Measurements from ENCODE around the gene TRIM6.
"Not testable (repeated sequence)": the region's sequence is repeated elsewhere in the genome, so short reads cannot be mapped to it uniquely, and the experiment has no call there.

TRIM6 gene, protein sequence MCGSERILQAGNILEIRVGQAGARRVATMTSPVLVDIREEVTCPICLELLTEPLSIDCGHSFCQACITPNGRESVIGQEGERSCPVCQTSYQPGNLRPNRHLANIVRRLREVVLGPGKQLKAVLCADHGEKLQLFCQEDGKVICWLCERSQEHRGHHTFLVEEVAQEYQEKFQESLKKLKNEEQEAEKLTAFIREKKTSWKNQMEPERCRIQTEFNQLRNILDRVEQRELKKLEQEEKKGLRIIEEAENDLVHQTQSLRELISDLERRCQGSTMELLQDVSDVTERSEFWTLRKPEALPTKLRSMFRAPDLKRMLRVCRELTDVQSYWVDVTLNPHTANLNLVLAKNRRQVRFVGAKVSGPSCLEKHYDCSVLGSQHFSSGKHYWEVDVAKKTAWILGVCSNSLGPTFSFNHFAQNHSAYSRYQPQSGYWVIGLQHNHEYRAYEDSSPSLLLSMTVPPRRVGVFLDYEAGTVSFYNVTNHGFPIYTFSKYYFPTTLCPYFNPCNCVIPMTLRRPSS

DNA sequence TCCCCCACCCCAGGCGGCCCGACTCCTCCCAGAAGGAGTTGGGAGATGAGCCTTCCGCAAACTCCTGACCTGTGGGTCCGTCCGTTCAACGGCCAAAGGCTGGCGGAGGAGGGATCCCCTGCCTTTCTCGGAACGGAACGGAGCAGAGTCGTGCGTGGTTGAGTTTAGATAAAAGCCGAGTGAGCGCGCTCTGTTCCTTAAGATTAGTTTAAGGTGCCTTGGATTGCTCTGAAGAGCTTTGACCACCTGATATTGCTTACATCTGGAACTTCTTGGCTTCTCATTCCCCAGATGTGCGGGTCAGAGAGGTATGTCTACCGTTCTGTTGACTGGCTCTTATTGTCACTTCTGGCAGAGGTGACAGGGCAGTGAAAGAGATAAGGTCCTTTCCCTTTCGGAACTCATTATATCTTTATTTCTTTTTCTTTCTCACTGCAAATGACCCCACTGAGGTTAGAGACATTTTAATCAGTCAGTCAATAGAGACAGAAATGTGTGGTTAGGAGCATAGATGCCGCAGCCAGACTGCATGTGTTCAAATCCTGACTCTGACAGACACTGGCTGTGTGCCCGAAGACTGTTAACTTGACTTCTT lies at the start of gene TRIM6:
Gene TRIM6 (plus strand): TSS at position 31 of the 595 bp plus-strand sequence. CDS start 261 bp downstream, at position 292.
- DNase-seq, result no peak

DNA sequence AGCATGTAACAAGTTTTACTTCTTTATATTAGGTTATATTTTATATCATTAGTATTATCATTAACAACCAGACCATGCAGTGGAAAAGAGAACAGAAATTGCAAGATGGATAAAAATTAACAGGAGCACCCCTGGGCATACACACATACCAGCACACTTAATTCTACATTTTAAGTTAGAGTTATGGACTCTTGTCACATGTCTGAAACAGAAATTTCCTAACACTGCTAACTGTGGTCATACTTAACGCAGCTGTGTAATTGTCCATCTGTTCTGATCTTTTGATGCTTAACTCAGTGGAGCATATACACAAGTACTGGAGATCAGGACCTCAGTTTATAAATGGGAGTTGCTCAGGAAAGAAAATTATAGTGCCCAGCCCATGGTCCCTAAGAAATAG lies 48.5 kb upstream of the TRIM6 start:
- no peak for DNase-seq

DNA sequence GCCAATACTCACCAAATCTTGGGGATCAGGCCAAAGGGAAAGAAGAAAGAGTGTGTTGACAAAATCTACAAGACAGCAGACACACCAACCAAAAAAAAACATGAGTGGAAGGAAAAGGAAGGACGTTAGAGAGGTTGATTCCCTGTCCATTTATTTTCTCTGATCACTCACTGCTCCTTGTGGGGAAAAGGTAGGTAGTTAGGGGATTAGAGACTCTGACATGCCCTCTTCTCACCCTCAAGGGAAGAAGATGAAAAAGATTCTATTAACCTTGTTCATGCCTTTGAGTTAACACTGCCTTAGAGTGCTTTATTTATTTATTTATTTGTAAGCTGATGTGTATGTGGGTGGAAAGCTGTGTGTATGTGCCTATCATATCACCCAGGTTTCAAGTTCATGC lies 48.0 kb upstream of the TRIM6 start, which contains the start of gene OR52H1:
Gene OR52H1 (minus strand): TSS at position 101 of the 400 bp plus-strand sequence. CDS start 3,035 bp downstream, outside the sequence.
- no peak for DNase-seq

DNA sequence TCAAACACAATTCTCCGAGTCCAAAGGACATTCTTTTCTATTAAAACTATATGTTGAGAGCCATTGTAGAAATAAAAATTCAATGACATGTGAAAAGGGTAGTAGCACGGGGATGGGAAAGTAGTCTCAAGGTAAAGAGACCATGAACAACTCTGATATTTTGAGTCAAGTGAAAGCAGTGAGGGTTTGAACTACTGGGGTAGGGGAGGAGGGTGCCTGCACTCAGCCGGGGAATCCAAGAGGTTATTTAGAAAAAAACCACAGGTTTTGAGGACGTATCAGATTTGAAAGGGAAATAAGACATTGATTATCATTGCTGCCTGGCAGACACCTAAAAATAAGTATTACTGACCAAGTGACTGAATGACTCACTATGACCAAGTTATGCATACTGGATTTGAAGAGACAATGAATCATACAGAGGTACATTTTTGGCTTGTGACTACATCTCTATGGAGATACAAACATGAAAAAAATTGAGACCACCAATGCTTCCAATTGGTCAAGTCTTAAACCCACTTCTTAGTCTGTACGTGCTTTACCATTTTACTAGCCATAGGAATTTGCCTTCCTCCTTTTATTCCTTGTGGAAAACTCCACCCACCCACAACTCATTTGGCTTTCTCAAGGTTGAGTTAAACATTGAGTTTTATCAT lies 45.9 kb upstream of the TRIM6 start:
- DNase-seq, result no peak

DNA sequence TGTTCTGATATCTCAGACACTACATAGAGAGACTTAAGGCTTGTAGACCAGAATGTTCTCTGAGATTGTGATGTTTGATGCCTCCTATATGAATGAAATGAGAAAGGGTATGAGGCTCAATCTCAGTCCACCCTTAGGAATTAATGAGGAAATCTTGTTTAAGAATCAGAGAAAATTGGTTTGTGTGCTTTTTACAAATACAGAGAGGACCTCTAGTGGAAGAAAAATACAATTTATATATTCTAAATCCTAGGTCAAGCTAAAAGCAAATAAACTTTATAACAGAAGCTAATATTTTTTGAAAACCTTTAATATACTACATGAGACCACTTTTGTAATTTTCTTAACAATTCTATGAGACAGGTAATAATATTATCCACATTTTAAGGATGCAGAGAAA lies 43.1 kb upstream of the TRIM6 start:
- no peak for DNase-seq

DNA sequence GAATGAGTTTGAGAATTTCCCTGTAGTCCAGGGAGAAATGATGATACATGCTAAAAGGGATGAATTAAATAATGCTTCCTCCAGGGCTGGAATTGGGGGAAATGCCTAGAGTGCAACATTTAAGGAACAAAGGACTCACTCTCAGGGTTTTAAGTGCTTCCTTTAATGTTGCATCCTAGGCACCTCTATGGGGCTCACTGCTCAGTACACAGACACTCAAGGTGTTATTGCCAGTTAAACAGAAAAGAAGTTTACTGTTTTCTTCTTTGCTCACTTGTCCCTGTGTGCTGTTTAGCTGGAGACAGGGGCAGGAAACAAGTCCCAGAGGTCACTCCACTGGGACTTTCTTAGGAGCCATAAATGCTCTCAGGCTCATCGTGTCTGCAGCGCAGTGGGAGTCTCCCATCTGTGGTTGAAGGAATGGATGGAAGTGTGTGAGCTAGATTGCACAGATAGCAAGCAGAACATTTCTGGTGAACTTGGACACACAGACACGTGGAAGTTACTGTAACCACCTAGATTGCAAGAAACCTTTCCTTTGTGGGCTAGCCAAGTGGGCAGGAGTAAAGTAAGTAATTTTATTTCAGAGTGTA lies 39.7 kb upstream of the TRIM6 start:
- no peak for DNase-seq

DNA sequence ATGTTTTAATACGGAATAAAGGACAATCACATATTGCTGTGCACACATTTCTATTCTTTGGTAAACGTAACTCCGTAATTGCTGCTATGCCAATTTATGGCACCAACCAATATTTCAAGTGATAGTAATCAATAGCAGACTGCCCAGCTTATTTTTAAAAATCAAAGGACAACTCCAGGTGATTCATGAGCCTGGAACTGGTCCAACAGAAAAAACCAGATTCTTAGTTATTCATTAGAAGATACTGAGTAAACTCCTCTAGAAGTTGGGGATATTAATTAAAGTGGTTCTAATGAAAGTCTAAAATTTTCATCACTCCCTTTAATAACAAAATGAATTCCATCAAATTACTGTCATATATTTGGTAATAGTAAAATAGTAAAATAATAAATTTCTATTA lies 38.7 kb upstream of the TRIM6 start:
- DNase-seq, result no peak

DNA sequence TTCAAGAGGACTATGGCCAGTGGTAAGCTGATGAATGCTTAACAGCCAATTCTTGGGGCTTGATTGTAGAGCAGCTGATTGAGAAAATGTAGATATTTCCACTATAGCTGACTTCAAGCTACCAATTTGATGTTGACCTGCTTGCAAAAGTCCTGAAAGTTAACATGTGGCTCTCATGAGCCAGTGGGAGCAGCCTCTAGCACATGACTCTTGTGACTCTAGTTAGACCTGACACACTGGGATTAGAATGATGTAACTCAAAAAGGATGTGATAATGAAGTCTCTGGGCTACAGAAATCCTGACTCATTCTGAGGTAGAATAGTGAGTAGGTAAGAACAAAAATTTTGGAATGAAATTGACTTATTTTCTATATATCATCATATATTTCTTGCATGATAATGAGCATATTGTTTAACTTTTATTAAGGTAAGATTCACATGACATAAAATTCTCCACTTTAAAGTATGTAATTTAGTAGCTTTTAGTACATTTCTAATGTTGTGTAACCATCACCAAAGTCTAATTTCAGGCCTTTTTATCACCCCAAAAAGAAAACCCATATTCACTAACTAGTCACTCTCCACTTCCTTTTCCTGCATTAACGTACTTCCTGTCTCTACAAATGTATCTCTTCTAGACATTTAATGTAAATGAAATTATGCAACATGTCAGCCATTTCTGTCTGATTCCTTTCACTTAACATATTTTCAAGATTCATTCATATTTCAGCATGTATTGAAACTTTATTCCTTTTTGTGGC lies 32.0 kb upstream of the TRIM6 start:
- DNase-seq, result no peak

DNA sequence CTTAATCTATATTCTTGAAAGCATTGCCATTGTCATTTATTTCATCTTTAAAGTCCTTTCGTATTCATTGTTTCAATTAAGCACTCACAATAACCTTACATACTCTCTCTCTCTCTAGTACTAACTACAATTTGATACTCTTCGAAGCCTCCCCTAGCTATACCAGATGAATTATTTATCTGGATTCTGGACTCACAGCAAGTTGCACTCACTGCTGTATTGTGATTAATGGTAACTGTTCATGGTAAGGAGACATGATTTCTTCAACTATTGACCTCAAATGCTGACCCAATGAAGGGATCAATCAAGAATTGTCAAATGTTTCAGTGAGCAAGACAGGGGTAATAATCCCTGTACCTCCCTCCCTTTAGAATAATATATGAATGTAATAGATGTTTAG lies 21.8 kb upstream of the TRIM6 start:
- no peak for DNase-seq

DNA sequence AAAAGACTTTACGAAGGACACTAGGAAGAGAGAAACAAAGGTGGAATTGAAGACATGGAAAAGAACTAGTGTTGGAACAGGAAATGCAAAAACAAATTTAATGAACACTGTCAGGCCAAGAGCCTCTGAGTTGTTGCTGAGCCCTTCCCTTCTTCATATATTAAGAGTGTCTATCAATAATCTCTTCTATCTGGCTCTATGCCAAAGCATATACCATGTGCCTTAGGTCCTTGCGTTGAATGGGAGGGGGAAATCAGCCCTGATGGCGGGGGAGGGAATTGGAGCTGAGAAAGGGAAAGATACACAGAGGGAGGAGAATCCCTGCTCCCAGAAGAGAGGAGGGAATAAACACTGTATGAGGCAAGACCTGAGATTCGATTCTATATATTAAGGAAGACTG lies 21.3 kb upstream of the TRIM6 start:
- DNase-seq, result no peak

DNA sequence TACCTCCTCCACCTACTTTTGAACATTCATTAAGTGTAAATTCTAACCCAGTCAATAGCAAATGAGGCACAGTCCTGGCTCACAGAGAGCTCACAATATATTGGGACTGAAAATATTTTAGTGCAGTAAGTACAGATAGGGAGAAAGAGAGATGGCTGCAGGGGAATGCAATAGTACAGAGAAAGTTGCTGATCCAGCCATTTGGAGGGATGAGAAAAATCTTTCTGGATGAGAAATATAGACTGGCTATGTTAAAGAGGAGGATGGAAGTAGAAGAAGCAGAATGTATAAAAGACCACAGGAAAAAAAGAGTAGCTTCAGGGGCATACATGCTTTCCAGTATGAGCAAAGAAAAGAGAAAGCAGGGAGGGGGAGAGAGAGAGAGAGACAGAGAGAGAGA lies 19.3 kb upstream of the TRIM6 start:
- DNase-seq, result no peak

DNA sequence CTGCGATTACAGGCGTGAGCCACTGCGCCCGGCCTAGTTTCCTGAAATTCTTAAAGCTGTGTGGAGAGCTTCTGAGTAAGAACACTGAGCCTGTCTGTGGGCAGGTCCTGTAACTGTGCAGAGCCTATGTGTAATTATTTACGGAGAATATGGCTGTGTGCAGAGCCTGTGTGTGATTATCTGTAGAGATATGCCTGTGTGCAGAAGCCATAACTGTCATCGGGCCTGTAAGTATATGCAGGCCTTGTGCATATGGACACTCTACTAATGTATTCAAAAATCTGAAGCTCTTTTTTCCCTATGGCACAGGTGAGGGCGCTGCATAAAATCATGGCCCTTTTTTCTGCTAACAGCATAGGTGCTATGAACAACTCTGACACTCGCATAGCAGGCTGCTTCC lies 15.9 kb upstream of the TRIM6 start, which contains the start of gene OR52B6:
Gene OR52B6 (plus strand): TSS at position 301 of the 400 bp plus-strand sequence. CDS start 0 bp downstream, at position 301.
- DNase-seq, result no peak

DNA sequence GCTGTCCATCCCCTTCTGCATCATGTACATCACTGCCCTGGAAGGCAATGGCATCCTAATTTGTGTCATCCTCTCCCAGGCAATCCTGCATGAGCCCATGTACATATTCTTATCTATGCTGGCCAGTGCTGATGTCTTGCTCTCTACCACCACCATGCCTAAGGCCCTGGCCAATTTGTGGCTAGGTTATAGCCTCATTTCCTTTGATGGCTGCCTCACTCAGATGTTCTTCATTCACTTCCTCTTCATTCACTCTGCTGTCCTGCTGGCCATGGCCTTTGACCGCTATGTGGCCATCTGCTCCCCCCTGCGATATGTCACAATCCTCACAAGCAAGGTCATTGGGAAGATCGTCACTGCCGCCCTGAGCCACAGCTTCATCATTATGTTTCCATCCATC lies 15.4 kb upstream of the TRIM6 start:
- no peak for DNase-seq

DNA sequence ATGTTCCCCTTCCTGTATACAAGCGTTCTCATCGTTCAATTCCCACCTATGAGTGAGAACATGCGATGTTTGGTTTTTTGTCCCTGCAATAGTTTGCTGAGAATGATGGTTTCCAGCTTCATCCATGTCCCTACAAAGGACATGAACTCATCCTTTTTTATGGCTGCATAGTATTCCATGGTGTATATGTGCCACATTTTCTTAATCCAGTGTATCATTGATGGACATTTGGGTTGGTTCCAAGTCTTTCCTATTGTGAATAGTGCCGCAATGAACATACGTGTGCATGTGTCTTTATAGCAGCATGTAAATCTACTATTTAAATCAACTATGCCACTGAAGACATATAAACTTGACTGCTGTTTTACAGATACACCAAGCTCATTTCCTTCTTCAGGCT lies 12.0 kb upstream of the TRIM6 start:
- not testable (repeated sequence) for DNase-seq

DNA sequence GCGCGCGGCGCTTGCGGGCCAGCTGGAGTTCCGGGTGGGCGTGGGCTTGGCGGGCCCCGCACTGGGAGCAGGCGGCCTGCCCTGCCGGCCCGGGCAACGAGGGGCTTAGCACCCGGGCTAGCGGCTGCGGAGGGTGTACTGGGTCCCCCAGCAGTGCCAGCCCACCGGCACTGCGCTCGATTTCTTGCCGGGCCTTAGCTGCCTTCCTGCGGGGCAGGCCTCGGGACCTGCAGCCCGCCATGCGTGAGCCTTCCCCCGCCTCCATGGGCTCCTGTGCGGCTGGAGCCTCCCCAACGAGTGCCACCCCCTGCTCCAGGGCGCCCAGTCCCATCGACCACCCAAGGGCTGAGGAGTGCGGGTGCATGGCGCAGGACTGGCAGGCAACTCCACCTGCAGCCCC lies 6.5 kb upstream of the TRIM6 start:
- not testable (repeated sequence) for DNase-seq

DNA sequence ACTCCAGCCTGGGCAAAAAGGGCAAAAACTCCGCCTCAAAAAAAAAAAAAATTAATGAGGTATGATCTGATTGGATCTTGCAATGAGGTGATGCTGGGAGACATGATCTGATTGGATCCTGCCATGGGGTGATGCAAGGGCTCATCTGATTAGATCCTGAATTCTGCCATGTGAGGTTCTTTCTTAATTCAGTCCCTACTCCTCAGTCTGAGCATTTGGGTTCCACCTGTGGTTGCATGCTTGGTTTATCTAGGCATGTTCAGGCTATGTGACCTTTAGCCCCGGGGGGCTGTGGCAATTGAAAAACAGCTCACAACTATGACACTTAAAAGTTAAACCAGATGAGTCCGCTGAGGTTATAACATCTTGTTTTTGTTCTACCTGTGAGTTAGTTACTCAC lies 4.8 kb upstream of the TRIM6 start:
- no peak for DNase-seq

DNA sequence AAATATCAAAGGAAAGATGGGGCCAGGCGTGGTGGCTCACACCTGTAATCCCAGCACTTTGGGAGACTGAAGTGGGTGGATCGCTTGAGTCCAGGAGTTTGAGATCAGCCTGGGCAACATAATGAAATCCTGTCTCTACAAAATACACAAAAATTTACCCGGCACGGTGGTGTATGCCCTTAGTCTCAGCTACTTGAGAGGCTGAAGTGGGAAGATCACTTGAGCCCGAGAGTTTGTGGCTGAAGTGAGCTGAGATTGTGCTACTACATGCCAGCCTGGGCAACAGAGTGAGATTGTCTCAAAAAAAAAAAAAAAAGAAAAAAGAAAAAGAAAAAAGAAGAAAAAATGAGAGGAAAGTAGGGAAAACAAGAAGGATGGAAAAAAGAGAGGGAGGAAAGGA lies 3.8 kb upstream of the TRIM6 start:
- no peak for DNase-seq

DNA sequence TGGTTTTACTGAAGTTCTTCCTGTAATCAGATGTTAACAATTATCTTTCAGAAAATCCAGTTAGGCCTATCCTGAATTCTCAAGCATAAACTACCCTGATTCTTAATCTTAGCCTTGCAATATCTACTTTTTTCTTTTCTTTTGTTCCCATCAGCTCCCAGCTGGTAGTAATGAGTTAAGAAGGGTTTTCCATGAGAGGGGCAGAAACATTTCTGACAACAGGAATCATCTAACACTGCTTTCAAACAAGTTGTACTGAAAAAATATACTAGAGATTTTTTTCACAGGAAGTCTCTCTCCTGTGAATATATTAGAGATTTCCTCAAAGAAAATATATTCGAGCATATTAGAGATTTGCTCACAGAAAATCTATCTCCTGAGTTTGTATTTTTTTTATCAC lies 3.3 kb upstream of the TRIM6 start:
- no peak for DNase-seq

DNA sequence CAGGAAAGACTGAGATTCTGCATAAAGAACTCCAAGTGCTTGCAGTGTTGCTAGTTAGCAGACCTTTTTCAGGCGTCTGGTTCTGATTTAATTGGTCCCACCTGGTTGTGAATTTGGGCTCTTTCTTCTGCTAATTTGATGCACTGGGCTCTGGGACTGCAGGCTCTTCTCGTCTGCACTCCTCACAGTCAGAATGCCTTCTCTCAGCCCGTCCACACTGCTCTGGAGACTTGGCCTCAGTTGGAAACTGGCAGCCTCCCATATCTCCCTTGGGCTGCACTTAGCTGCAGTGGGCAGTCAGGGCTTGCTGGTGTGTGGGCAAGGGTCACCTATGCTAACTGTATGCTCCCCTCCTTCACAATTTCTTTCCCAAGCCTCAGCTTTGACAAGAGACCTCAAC lies 1.5 kb downstream of the TRIM6 start:
- no peak for DNase-seq

DNA sequence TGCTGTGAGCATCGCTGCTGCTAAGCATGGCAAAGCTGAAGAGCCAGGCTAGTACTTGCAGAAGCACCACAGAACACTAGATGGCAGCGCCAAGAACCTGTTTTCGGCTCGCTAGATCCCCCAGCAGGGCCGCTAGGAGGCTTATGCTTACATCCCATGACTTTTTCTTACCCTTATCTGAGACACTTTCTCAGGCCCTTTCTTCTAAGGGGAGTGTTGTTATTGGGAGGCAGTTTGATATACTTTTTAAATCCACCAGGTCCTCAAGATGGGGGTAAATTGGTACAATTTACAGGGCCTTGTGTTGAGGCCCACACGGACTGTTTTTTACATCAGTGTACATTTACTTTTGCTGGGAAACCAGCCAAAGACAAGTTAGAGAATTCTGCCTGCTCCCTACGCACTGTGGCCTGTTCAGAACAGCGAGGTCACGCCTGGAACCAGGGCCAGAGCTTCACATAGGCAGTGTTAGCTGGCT lies 4.0 kb downstream of the TRIM6 start:
- DNase-seq, result peak in 1 of 2 experiments; percentile 60

DNA sequence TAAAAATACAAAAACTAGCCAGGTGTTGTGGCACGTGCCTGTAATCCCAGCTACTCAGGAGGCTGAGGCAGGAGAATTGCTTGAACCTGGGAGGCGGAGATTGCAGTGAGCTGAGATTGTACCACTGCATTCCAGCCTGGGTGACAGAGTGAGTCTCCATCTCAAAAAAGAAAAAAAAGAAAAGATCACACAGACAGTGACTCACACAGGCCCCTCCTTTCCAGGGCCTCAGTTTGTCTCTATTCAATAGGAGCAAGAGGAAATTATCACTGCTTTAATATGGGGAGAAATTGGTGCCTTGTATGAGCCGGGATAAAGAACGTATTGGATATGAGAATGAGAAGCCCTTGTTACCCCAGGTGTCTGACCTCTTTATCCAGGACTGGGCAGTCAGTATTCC lies 6.4 kb downstream of the TRIM6 start:
- not testable (repeated sequence) for DNase-seq

DNA sequence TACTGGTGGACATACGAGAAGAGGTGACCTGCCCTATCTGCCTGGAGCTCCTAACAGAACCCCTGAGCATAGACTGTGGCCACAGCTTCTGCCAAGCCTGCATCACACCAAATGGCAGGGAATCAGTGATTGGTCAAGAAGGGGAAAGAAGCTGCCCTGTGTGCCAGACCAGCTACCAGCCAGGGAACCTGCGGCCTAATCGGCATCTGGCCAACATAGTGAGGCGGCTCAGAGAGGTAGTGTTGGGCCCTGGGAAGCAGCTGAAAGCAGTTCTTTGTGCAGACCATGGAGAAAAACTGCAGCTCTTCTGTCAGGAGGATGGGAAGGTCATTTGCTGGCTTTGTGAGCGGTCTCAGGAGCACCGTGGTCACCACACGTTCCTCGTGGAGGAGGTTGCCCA lies 6.9 kb downstream of the TRIM6 start:
- DNase-seq, result no peak

Data from NCI-H446 (cell line).